Heart left ventricle (tissue), 13 donors: Measurements from ENCODE around the gene A1BG.

Experiments
- POLR2A ChIP-seq, 2 donors: fragments of 450-650 bp; IDR thresholded peaks; one replicate each; pipeline ENCODE4 v1.6.1; 2017; ENCODE audit warnings: antibody characterized with exemption in 2 of 2, mild to moderate bottlenecking in 2 of 2, moderate library complexity in 2 of 2
- TF ChIP-seq, protein P1 (sequence below), 12 donors: fragments of 200-600 bp; sonication (generic) in 4 of 12; IDR thresholded peaks; one replicate each; pipeline versions ENCODE4 v1.5.0 to v1.8.0; 2018 to 2022; ENCODE audit warnings: antibody characterized with exemption in 12 of 12, mild to moderate bottlenecking in 5 of 12
- donor health status: ischemic (EF 13 %, LVEDD 7.1; RV severe dilation, severe dysfunction).
- donor health status: DM: no; HTN: yes; CAD: no.
- donor health status: DM: no; HTN: no; CAD: no.
- donor health status: ischemic (EF 25% LVEDD 6.9; RV normal size, moderate dysfunction).
- donor health status: ischemic (EF 25% LVEDD 5.7; RV mildly dilated, moderate dysfunction).
- donor health status: ischemic (EF 35%, LVEDD 5.7; RV mildly dilated, moderate dysfunction).
- donor health status: nonischemic (EF 11% LVEDD 7.7; RV severe dilation, severe dysfunction).
- donor health status: DM: yes; HTN: yes; CAD: no.
- donor health status: PGD.
- donor health status: ischemic (EF 29% LVEDD 5.4; RV normal size, mild dysfunction).
- donor health status: nonischemic (EF 23%, LVEDD 6.1; RV moderate dilation, normal function).

DNA sequence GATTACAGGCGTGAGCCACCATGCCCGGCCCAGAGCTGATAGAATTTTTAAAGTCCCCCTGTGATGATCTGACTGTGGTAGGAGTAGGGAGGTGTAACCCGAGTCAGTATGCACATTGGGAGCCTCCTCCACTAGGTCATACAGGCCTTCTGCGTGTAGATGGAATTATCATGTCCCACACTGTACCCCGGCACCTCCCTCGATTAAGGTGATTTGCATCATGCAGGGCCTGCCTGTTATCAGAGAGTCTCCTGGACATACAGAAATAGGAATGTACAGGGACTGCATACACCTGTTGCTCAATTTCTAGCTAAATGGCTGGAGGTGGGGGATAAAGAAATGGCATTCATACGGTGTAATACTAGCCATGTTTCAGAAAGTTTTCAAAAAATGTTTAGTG is 49.0 kb downstream of the A1BG start:
- no peak for TF ChIP-seq POLR2A (IDR thresholded peaks at IDR 0.05)
- TF ChIP-seq, protein P1, sequence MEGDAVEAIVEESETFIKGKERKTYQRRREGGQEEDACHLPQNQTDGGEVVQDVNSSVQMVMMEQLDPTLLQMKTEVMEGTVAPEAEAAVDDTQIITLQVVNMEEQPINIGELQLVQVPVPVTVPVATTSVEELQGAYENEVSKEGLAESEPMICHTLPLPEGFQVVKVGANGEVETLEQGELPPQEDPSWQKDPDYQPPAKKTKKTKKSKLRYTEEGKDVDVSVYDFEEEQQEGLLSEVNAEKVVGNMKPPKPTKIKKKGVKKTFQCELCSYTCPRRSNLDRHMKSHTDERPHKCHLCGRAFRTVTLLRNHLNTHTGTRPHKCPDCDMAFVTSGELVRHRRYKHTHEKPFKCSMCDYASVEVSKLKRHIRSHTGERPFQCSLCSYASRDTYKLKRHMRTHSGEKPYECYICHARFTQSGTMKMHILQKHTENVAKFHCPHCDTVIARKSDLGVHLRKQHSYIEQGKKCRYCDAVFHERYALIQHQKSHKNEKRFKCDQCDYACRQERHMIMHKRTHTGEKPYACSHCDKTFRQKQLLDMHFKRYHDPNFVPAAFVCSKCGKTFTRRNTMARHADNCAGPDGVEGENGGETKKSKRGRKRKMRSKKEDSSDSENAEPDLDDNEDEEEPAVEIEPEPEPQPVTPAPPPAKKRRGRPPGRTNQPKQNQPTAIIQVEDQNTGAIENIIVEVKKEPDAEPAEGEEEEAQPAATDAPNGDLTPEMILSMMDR (IDR thresholded peaks at IDR 0.05), result no peak
